22Rv1 (cell line): Measurements from ENCODE around the gene SNX8.

ENCODE experiments used
- ZFX ChIP-seq: fragments of 450-650 bp; IDR thresholded peaks from 2 replicates; pipeline ENCODE4 v1.6.1; 2017; ENCODE audit warnings: antibody characterized with exemption, borderline replicate concordance
- TF ChIP-seq, protein P1 (sequence below): fragments of 450-650 bp; IDR thresholded peaks from 2 replicates; pipeline ENCODE4 v1.5.1; 2017; ENCODE audit warnings: mild to moderate bottlenecking

DNA sequence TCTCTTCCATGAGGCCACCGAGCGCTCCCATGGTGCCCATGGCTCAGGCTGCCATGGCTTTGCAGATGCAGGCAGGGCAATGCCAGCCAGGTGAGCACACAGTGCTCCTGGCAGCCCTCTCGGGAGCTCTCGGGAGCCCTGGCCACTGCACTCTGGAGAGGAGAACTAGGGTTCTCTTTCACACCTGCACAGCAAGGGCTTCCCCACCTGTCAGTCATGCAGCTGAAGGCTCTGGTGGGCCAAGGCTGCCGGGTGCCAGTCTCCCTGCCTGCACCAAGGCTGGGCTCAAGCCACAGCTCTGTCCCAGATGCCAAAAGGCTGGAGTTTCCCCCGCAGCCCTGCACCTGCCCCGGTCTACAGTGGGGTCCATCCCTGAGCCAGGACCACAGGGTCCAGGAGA, 39.6 kb downstream of the SNX8 start:
- TF ChIP-seq, protein P1, sequence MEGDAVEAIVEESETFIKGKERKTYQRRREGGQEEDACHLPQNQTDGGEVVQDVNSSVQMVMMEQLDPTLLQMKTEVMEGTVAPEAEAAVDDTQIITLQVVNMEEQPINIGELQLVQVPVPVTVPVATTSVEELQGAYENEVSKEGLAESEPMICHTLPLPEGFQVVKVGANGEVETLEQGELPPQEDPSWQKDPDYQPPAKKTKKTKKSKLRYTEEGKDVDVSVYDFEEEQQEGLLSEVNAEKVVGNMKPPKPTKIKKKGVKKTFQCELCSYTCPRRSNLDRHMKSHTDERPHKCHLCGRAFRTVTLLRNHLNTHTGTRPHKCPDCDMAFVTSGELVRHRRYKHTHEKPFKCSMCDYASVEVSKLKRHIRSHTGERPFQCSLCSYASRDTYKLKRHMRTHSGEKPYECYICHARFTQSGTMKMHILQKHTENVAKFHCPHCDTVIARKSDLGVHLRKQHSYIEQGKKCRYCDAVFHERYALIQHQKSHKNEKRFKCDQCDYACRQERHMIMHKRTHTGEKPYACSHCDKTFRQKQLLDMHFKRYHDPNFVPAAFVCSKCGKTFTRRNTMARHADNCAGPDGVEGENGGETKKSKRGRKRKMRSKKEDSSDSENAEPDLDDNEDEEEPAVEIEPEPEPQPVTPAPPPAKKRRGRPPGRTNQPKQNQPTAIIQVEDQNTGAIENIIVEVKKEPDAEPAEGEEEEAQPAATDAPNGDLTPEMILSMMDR, result no peak
- TF ChIP-seq ZFX, result no peak
